GM13977 (cell line): ENCODE data around the gene KCNQ4.

Experiments used
- DNase-seq: peaks from one replicate; pipeline ENCODE4 v3.0.0; 2012; ENCODE audit warnings: low spot score
- CTCF ChIP-seq: IDR thresholded peaks from 2 replicates; pipeline ENCODE4 v1.5.1; 2012; ENCODE audit warnings: mild to moderate bottlenecking, control low read depth; ENCODE audit not compliant: insufficient read depth; ENCODE audit errors: extremely low read depth, missing control alignments
- in situ Hi-C: fragments of 300-500 bp; cut with MboI; formaldehyde crosslinking; loops from one replicate; pipeline ENCODE4 v1.12.0; 2022; ENCODE audit warnings: low sequenced_read_pairs, low pct_unique_long_range_greater_than_20kb, mixed read lengths, inconsistent platforms; ENCODE audit not compliant: unreplicated experiment

KCNQ4 gene

GRCh38 chr1:40794974-40795715, 11.6 kb downstream of the KCNQ4 start:
- DNase-seq: no peak
- no peak for TF ChIP-seq CTCF
- in situ Hi-C loops: no loop called here

- no peak for TF ChIP-seq CTCF
- DNase-seq: no peak
- in situ Hi-C loops: no loop called here
Measured at GRCh38 chr1:40795811-40796586, 12.4 kb downstream of the KCNQ4 start.

- DNase-seq: no peak
- TF ChIP-seq CTCF: no peak
- in situ Hi-C loops: no loop called here
Measured at GRCh38 chr1:40796939-40797667, 13.5 kb downstream of the KCNQ4 start.

- in situ Hi-C loops: no loop called here
- DNase-seq: no peak
- no peak for TF ChIP-seq CTCF
Measured at GRCh38 chr1:40797668-40798010, 14.1 kb downstream of the KCNQ4 start.

GRCh38 chr1:40798366-40799281, 15.0 kb downstream of the KCNQ4 start:
- in situ Hi-C loops: no loop called here
- no peak for TF ChIP-seq CTCF
- DNase-seq: no peak

- in situ Hi-C loops: no loop called here
- no peak for TF ChIP-seq CTCF
- DNase-seq: no peak
Measured at GRCh38 chr1:40799351-40799867, 15.8 kb downstream of the KCNQ4 start.
